Kidney (tissue), 14 donors: ENCODE measurements around the gene SLC36A2. TPM values are rescaled to one million over a fixed set of nuclear protein-coding genes. Genes with fewer than 3 reads are reported as not detected.
"Not testable (repeated sequence)": the region's sequence is repeated elsewhere in the genome, so short reads cannot be mapped to it uniquely, and the experiment has no call there.

ENCODE experiments used
- DNase-seq, 5 donors: peaks; one replicate each; pipeline ENCODE4 v3.0.0-alpha.2; 2013 to 2020
- FAIRE-seq: peaks from 2 replicates; lab custom pipeline; 2012; peaks lifted over from hg19 to GRCh38; lab: Jason Lieb, UNC
- H3K27ac ChIP-seq, 2 donors: one replicate each; pipeline ENCODE4 v1.7.0; 2013; ENCODE audit warnings: low read depth in 2 of 2, low read length in 2 of 2, inconsistent platforms in 1 of 2
- H3K27me3 ChIP-seq: one replicate; pipeline ENCODE4 v1.7.1; 2013; ENCODE audit warnings: low read length, inconsistent platforms; ENCODE audit not compliant: control insufficient read depth, insufficient read depth
- H3K36me3 ChIP-seq, 3 donors: one replicate each; pipeline versions ENCODE4 v1.7.0 to v1.7.1; 2013; ENCODE audit warnings: low read length in 3 of 3, control low read depth in 1 of 3, inconsistent platforms in 1 of 3; ENCODE audit not compliant: insufficient read depth in 3 of 3, control insufficient read depth in 2 of 3
- H3K4me1 ChIP-seq, 3 donors: one replicate each; pipeline versions ENCODE4 v1.7.0 to v1.7.1; 2013; ENCODE audit warnings: low read length in 3 of 3, inconsistent platforms in 1 of 3, low read depth in 1 of 3; ENCODE audit not compliant: control insufficient read depth in 2 of 3, insufficient read depth in 2 of 3
- H3K4me3 ChIP-seq, 3 donors: one replicate each; pipeline versions ENCODE4 v1.7.0 to v1.8.1; 2013; ENCODE audit warnings: low read length in 3 of 3, control low read depth in 1 of 3, inconsistent platforms in 1 of 3
- H3K9ac ChIP-seq, 3 donors: one replicate each; pipeline versions ENCODE4 v1.7.0 to v1.7.1; 2013; ENCODE audit warnings: low read length in 3 of 3, control low read depth in 1 of 3, inconsistent platforms in 1 of 3
- H3K9me3 ChIP-seq, 3 donors: one replicate each; pipeline versions ENCODE4 v1.7.0 to v1.7.1; 2013; ENCODE audit warnings: low read length in 3 of 3, control low read depth in 1 of 3, inconsistent platforms in 1 of 3; ENCODE audit not compliant: control insufficient read depth in 2 of 3, insufficient read depth in 1 of 3
- intact Hi-C: fragments of 100-400 bp; cut with DNase I; formaldehyde crosslinking; loops from one replicate; pipeline ENCODE4 v1.11.1; 2022
- polyA plus RNA-seq: library from polyadenylated mRNA; stranded (reverse); fragments of 350-450 nt; fragmentation: Illumina TruSeq; extraction: RNeasy Lipid Tissue Mini Kit (QIAGEN cat#74804); gene quantifications from one replicate; pipeline ENCODE4 v1.2.3, GENCODE V29; 2014; ENCODE audit warnings: low read depth, low replicate concordance; ENCODE audit not compliant: insufficient read depth
- total RNA-seq: library from RNA; stranded (reverse); fragmentation: NEBNext Ultra II Directional; extraction: Animal tissue kit (Norgen Biotek cat#: 25700); gene quantifications from one replicate; pipeline ENCODE4 v1.2.1, GENCODE V29; 2021
- TF ChIP-seq, protein P1 (sequence below): IDR thresholded peaks from 3 replicates; pipeline ENCODE4 v1.5.1; 2012; ENCODE audit warnings: mild to moderate bottlenecking, moderate library complexity, borderline replicate concordance; ENCODE audit not compliant: insufficient read depth; ENCODE audit errors: extremely low read depth
- donor health status: control.
- donor health status: control.
- donor health status: control.
- donor health status: control.
- donor health status: control.
- donor health status: DM: yes; HTN: yes; CAD: no.
- donor health status: Normal renal cell carcinoma (clear cell type).

SLC36A2 gene
- total and polyA plus RNA-seq, 2 donors from 2014 or later = 1.8 to 46.2 TPM

DNA sequence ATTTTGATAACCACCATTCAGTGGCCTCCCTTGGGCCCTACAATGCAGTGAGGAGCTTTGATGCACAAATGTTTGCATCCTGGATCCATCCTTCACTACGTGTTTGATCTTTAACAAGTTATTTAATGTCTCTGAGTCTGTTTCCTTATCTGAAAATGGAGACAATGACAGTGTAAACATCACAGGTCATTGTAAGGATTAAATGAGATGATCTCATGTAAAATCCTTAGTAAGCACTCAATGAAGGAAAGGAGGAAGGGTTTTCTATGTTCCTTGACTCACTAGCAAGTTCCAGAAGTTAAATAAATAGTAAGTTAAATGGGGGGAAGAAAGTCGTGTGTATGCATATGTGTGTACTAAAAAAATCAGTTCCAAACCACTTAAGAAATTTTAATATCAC, 34.0 kb downstream of the SLC36A2 start:
- H3K27me3 ChIP-seq = no peaks in the 10 kb centered on the region
- H3K9me3 ChIP-seq = no peaks in the 10 kb centered on the region
- H3K36me3 ChIP-seq = no peaks in the 10 kb centered on the region
- TF ChIP-seq, protein P1, sequence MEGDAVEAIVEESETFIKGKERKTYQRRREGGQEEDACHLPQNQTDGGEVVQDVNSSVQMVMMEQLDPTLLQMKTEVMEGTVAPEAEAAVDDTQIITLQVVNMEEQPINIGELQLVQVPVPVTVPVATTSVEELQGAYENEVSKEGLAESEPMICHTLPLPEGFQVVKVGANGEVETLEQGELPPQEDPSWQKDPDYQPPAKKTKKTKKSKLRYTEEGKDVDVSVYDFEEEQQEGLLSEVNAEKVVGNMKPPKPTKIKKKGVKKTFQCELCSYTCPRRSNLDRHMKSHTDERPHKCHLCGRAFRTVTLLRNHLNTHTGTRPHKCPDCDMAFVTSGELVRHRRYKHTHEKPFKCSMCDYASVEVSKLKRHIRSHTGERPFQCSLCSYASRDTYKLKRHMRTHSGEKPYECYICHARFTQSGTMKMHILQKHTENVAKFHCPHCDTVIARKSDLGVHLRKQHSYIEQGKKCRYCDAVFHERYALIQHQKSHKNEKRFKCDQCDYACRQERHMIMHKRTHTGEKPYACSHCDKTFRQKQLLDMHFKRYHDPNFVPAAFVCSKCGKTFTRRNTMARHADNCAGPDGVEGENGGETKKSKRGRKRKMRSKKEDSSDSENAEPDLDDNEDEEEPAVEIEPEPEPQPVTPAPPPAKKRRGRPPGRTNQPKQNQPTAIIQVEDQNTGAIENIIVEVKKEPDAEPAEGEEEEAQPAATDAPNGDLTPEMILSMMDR = no peak
- no peaks in the 10 kb centered on the region for H3K4me1 ChIP-seq
- no peak overlapping the region for H3K9ac ChIP-seq
- H3K4me3 ChIP-seq = no peak overlapping the region
- FAIRE-seq (no peak), DNase-seq (no peak)
- intact Hi-C loops = no loop called here
- no peak overlapping the region for H3K27ac ChIP-seq

DNA sequence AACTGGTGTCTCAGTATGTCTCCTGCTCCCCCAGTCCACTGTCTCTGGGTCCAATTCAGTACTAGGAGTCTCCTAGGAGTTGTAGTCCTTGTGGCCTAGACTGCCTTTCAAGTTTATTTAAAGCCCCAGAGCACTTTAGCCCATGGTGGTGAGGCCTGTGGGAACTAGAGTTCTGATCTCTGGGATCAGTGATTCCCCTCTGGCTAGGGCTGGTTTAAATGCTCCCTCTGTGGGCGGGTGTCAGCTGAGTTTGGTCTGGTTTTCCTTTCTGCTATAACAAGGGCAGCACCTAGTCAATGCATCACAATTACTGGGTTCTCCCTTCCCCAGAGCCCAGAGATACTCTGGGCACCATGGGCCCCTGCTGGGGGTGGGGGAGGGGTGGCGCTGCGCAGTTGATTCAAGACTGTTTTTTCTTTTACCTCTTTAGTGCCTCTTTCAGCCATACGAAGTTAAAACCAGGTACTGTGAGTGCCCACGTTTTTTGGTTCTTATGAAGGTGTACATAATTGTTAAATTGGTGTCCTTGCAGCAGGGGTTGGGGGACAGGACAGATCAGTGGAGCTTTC, 34.5 kb downstream of the SLC36A2 start:
- TF ChIP-seq, protein P1 = no peak
- Histone ChIP-seq H3K9ac (no peak overlapping the region), H3K4me3 (no peak overlapping the region), H3K36me3 (no peaks in the 10 kb centered on the region), H3K27me3 (no peaks in the 10 kb centered on the region), H3K27ac (no peak overlapping the region), H3K9me3 (no peaks in the 10 kb centered on the region), H3K4me1 (no peaks in the 10 kb centered on the region)
- no peak for DNase-seq
- no peak for FAIRE-seq
- intact Hi-C loops = no loop called here

DNA sequence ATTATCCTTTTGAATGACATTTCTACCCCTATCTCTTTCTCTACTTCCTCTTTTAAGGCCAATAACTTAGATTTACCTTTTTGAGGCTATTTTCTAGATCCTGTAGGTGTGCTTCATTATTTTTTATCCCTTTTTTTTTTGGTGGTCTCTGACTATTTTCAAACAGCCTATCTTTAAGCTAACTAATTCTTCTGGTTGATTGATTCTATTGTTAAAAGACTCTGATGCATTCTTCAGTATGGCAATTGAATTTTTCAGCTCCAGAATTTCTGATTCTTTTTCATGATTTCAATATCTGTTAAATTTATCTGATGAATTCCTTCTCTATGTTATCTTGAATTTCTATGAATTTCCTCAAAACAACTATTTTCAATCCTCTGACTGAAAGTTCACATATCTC, 36.4 kb downstream of the SLC36A2 start:
- Histone ChIP-seq H3K4me3 (no peak overlapping the region), H3K4me1 (no peaks in the 10 kb centered on the region), H3K36me3 (no peaks in the 10 kb centered on the region), H3K27ac (no peak overlapping the region), H3K9ac (no peak overlapping the region), H3K27me3 (no peaks in the 10 kb centered on the region), H3K9me3 (no peaks in the 10 kb centered on the region)
- TF ChIP-seq, protein P1 = no peak
- DNase-seq = no peak
- FAIRE-seq = no peak
- intact Hi-C loops = no loop called here

DNA sequence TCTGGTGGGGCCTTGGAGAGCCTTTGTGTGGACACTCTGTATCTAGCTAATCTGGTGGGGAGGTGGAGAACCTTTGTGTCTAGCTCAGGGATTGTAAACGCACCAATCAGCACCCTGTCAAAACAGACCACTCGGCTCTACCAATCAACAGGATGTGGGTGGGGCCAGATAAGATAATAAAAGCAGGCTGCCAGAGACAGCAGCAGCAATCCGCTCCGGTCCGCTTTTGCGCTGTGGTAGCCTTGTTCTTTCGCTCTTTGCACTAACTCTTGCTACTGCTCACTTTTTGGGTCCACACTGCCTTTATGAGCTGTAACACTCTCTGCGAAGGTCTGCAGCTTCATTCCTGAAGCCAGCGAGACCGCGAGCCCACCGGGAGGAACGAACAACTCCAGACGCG, 37.5 kb downstream of the SLC36A2 start:
- H3K27ac ChIP-seq, FAIRE-seq, DNase-seq, H3K27me3 ChIP-seq, intact Hi-C loops, H3K4me3 ChIP-seq, H3K4me1 ChIP-seq, H3K9me3 ChIP-seq, H3K36me3 ChIP-seq, H3K9ac ChIP-seq: not testable (repeated sequence)

DNA sequence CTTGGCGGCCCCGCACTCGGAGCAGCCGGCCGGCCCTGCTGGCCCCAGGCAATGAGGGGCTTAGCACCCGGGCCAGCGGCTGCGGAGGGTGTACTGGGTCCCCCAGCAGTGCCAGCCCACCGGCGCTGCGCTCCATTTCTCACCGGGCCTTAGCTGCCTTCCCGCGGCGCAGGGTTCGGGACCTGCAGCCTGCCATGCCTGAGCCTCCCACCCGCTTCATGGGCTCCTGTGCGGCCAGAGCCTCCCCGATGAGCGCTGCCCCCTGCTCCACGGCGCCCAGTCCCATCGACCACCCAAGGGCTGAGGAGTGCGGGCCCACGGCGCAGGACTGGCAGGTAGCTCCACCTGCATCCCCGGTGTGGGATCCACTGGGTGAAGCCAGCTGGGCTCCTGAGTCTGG, 38.1 kb downstream of the SLC36A2 start:
- H3K4me1 ChIP-seq, intact Hi-C loops, H3K9me3 ChIP-seq, H3K4me3 ChIP-seq, H3K36me3 ChIP-seq, H3K27ac ChIP-seq, H3K9ac ChIP-seq, DNase-seq, FAIRE-seq, H3K27me3 ChIP-seq: not testable (repeated sequence)
